BLaER1 treated with 17β-estradiol and CSF1 and Interleukin-3, amounts not matched to agents 10 nM and 100 nM (cell line): Measurements from ENCODE around the gene SERPINA12.

Source experiments
- H3K27ac ChIP-seq, 11 experiments: shearing (Covaris generic); formaldehyde crosslinking; 2 replicates each; pipeline ENCODE4 v1.8.1; 2022
- H3K27me3 ChIP-seq, 11 experiments: shearing (Covaris generic); formaldehyde crosslinking; 2 replicates each; pipeline ENCODE4 v1.8.1; 2022
- H3K36me3 ChIP-seq, 11 experiments: shearing (Covaris generic); formaldehyde crosslinking; 2 replicates each; pipeline ENCODE4 v1.8.1; 2022
- H3K4me1 ChIP-seq, 10 experiments: shearing (Covaris generic); formaldehyde crosslinking; 2 replicates each; pipeline ENCODE4 v1.8.1; 2022
- H3K4me2 ChIP-seq, 11 experiments: shearing (Covaris generic); formaldehyde crosslinking; 2 replicates each; pipeline ENCODE4 v1.8.1; 2022
- H3K4me3 ChIP-seq, 10 experiments: shearing (Covaris generic); formaldehyde crosslinking; 2 replicates each; pipeline ENCODE4 v1.8.1; 2022
- H3K9ac ChIP-seq, 11 experiments: shearing (Covaris generic); formaldehyde crosslinking; 2 replicates each; pipeline ENCODE4 v1.8.1; 2022
- H3K9me3 ChIP-seq, 11 experiments: shearing (Covaris generic); formaldehyde crosslinking; replicated peaks in 1 of 11; 2 replicates each; pipeline ENCODE4 v1.8.1; 2022
- H4K20me1 ChIP-seq, 11 experiments: shearing (Covaris generic); formaldehyde crosslinking; 2 replicates each; pipeline ENCODE4 v1.8.1; 2022
- Cebpa-rat ChIP-seq, 11 experiments: shearing (Covaris generic); IDR thresholded peaks; 2 replicates each; pipeline ENCODE4 v1.8.1; 2022

SERPINA12 gene

DNA sequence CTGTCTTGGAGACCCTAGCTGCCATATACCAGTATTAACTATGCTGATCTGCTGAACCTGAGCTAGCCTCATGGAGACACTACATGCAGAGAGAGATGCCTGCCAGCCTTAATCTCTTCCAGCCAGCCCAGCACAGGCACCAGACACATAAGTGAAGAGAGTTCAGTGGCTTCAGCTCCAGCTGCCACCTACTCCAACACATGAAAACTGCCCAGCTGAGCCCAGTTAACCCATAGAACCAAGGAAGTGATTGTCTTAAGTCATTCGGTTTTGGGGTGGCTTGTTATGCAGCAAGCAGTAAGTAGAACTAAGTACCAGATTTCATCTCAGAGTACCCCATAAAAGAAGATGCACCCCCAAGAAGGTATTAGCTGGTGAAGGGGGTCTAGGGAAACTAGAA is 64.3 kb downstream of the SERPINA12 start:
- Histone ChIP-seq H3K9ac (no peak overlapping the region), H3K4me1 (peaks cover 0 to 7% (median 0%) of the 10 kb centered on the region in 10 experiments; a peak in 4 of 20 replicates), H3K27me3 (no peaks in the 10 kb centered on the region), H4K20me1 (no peaks in the 10 kb centered on the region), H3K4me3 (no peak overlapping the region), H3K27ac (no peak overlapping the region), H3K36me3 (no peaks in the 10 kb centered on the region), H3K4me2 (no peak overlapping the region), H3K9me3 (peaks cover 0 to 6% (median 0%) of the 10 kb centered on the region in 11 experiments; a peak in 3 of 22 replicates)
- TF ChIP-seq Cebpa-rat (IDR thresholded peaks at IDR 0.05), result no peak

DNA sequence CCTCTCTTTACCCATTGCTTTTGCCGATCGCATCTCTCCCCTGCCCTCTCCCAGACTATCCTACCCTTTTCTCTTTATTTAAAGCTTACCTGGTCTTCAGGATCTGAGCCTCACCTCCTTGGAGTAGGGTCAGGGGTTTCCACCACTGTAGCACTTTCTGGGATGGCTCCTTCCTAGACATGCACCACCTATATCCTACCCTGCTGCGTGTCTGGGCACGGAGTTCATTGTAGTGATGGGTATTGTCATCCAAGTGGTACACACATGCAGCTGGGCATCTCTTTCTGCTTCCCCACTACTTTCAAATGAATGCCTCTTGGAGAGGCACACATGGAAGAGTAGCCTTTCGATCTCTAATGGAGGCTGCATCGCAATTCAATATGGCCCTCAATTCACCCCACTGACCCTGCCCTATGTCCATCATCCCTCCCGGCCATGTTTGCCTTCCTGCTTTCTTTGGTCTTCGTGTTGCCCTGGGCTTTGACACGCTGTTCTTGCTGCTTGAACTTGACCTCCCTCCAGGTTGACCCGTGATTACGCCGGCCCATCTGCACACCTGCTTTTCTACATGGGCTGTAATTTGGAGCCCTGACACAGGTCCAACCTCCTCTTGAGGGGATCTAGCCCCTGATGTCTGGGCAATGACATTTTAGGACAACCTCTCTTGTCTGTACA is 67.6 kb downstream of the SERPINA12 start:
- no peak overlapping the region for H3K4me3 ChIP-seq
- TF ChIP-seq Cebpa-rat (IDR thresholded peaks at IDR 0.05), result no peak
- no peaks in the 10 kb centered on the region for H3K36me3 ChIP-seq
- no peak overlapping the region for H3K4me2 ChIP-seq
- no peak overlapping the region for H3K27ac ChIP-seq
- no peaks in the 10 kb centered on the region for H4K20me1 ChIP-seq
- no peaks in the 10 kb centered on the region for H3K27me3 ChIP-seq
- H3K9ac ChIP-seq, result no peak overlapping the region
- H3K4me1 ChIP-seq, result peaks cover 0 to 7% (median 0%) of the 10 kb centered on the region in 10 experiments; a peak in 4 of 20 replicates
- peaks cover 0 to 6% (median 0%) of the 10 kb centered on the region in 11 experiments; a peak in 3 of 22 replicates for H3K9me3 ChIP-seq

DNA sequence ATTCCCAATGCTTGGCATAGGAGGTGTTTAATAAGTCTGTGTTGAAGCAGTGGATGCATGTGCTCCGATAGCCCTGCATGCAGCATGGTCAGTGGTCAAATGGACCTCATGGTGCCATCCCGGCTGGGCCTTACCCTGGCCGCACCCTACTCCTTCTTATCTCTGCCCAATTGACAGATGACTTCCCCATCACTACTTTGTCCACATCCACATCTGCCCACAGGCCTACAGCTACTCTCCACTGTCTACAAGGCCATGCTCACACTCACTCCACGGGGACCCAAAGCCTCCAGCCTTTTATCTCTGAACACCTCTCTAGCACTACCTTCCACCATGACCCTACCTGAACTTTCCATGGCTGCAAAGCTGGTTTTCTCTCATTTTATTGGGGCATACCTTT is 68.1 kb downstream of the SERPINA12 start:
- Histone ChIP-seq H3K4me1 (peaks cover 0 to 7% (median 0%) of the 10 kb centered on the region in 10 experiments; a peak in 4 of 20 replicates), H3K9me3 (peaks cover 0 to 6% (median 0%) of the 10 kb centered on the region in 11 experiments; a peak in 3 of 22 replicates), H3K27me3 (no peaks in the 10 kb centered on the region), H3K9ac (no peak overlapping the region), H3K4me3 (no peak overlapping the region), H3K27ac (no peak overlapping the region), H4K20me1 (no peaks in the 10 kb centered on the region), H3K4me2 (no peak overlapping the region), H3K36me3 (no peaks in the 10 kb centered on the region)
- TF ChIP-seq Cebpa-rat (IDR thresholded peaks at IDR 0.05), result no peak

DNA sequence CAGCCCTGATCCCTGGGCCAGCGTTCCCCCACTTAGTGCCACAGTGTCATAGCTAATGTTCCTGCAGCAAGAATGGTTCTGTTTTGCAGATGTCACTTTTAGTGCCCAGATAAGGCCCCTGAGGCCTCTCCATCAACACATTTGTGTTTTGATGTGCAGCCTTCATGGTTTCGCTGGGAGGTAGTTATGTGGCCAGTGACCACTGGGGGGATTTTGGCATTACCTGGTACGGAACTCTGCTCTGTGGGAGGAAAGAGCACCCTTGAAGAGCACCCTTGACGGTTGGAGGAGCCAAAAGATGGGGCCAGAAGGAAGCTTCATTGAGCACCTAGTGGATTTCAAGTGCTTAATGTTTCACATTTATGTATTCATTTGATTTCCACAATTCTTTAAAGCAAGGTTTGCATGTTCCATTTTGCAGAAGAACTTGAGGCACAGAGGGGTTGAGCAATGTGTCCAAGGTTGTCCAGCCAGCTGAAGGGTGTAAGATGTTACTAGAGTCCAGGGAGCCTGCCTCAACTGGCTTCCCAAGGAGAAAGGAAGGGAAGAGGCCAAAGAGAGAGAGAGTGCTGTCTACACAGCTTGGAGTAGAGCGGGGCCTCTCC is 69.7 kb downstream of the SERPINA12 start:
- H3K9ac ChIP-seq, result no peak overlapping the region
- peaks cover 0 to 7% (median 0%) of the 10 kb centered on the region in 10 experiments; a peak in 4 of 20 replicates for H3K4me1 ChIP-seq
- peaks cover 0 to 15% (median 0%) of the 10 kb centered on the region in 11 experiments; a peak in 3 of 22 replicates for H3K9me3 ChIP-seq

More for the DNA sequence above, 69.7 kb downstream of the SERPINA12 start:
- Histone ChIP-seq H3K4me3 (no peak overlapping the region), H3K27ac (no peak overlapping the region), H3K27me3 (no peaks in the 10 kb centered on the region), H4K20me1 (no peaks in the 10 kb centered on the region), H3K36me3 (no peaks in the 10 kb centered on the region), H3K4me2 (no peak overlapping the region)
- no peak for TF ChIP-seq Cebpa-rat (IDR thresholded peaks at IDR 0.05)
